K562 (cell line): ENCODE results near the gene CISD3.

Experiments
- HDAC2 ChIP-seq: fragments of 450-650 bp; IDR thresholded peaks from 2 replicates; pipeline ENCODE4 v1.6.1; 2016; ENCODE audit warnings: mild to moderate bottlenecking
- POU5F1 ChIP-seq: fragments of 150-350 bp; IDR thresholded peaks from 2 replicates; pipeline ENCODE4 v1.6.1; 2014; ENCODE audit warnings: borderline replicate concordance, low read length, low read depth, mild to moderate bottlenecking; ENCODE audit not compliant: partially characterized antibody
- SAFB ChIP-seq: fragments of 200-400 bp; formaldehyde crosslinking; IDR thresholded peaks from 2 replicates; pipeline ENCODE4 v1.6.1; 2017; ENCODE audit warnings: low read depth, low read length, borderline replicate concordance
- STAT5B ChIP-seq: fragments of 250-450 bp; sonication (Bioruptor Pico); IDR thresholded peaks from 2 replicates; pipeline ENCODE4 v1.8.0; 2021; ENCODE audit warnings: mild to moderate bottlenecking, inconsistent platforms
- YY1 ChIP-seq, 3 experiments: IDR thresholded peaks; 2 replicates each; pipeline ENCODE4 v1.6.1; 2011; ENCODE audit warnings: low read length in 2 of 3, mild to moderate bottlenecking in 2 of 3, moderate library complexity in 2 of 3, borderline replicate concordance in 1 of 3, control low read depth in 1 of 3, low read depth in 1 of 3; ENCODE audit not compliant: insufficient read depth in 3 of 3, insufficient replicate concordance in 2 of 3, control insufficient read depth in 1 of 3, insufficient read length in 1 of 3; ENCODE audit errors: extremely low read depth in 1 of 3
- ZNF217 ChIP-seq: sonication (generic); formaldehyde crosslinking; IDR thresholded peaks from 2 replicates; pipeline ENCODE4 v1.8.0; 2022; ENCODE audit warnings: mild to moderate bottlenecking, missing genetic modification reagents
- ZNF639 ChIP-seq, 2 experiments: fragments of 200-800 bp in 1 of 2; sonication (Bioruptor generic) in 1 of 2; sonication (generic) in 1 of 2; formaldehyde crosslinking in 1 of 2; IDR thresholded peaks in 1 of 2; conservative IDR thresholded peaks in 1 of 2; 2 replicates each; pipeline versions ENCODE4 v1.5.0 to v1.6.1; 2016 to 2020; ENCODE audit warnings: missing compliant biosample characterization in 1 of 2, missing genetic modification characterization in 1 of 2, missing genetic modification reagents in 1 of 2
- TF ChIP-seq, protein P1 (sequence below): fragments of 200-800 bp; sonication (Bioruptor generic); IDR thresholded peaks from 2 replicates; pipeline ENCODE4 v1.6.1; 2017; ENCODE audit warnings: missing genetic modification characterization, missing compliant biosample characterization

GRCh38 chr17:38724337-38724988 is 5.7 kb upstream of the CISD3 start:
- TF ChIP-seq YY1 (IDR thresholded peaks at IDR 0.05; ENCODE audit: borderline replicate concordance in 1 of 3, control insufficient read depth in 1 of 3, extremely low read depth in 1 of 3, insufficient read depth in 3 of 3, insufficient read length in 1 of 3, insufficient replicate concordance in 2 of 3, low read depth in 1 of 3, low read length in 2 of 3) (no peak), ZNF217 (no peak), STAT5B (CRISPR knock-in tag) (no peak), ZNF639 (CRISPR knock-in tag; conservative IDR thresholded peaks at IDR 0.05 in 1 of 2, IDR thresholded peaks at IDR 0.05 in 1 of 2) (no peak), SAFB (no peak), HDAC2 (no peak), POU5F1 (no peak)
- TF ChIP-seq, protein P1, sequence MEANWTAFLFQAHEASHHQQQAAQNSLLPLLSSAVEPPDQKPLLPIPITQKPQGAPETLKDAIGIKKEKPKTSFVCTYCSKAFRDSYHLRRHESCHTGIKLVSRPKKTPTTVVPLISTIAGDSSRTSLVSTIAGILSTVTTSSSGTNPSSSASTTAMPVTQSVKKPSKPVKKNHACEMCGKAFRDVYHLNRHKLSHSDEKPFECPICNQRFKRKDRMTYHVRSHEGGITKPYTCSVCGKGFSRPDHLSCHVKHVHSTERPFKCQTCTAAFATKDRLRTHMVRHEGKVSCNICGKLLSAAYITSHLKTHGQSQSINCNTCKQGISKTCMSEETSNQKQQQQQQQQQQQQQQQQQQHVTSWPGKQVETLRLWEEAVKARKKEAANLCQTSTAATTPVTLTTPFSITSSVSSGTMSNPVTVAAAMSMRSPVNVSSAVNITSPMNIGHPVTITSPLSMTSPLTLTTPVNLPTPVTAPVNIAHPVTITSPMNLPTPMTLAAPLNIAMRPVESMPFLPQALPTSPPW: no peak
